ENCODE results near the gene AP1S1.

The AP1S1 gene

DNA sequence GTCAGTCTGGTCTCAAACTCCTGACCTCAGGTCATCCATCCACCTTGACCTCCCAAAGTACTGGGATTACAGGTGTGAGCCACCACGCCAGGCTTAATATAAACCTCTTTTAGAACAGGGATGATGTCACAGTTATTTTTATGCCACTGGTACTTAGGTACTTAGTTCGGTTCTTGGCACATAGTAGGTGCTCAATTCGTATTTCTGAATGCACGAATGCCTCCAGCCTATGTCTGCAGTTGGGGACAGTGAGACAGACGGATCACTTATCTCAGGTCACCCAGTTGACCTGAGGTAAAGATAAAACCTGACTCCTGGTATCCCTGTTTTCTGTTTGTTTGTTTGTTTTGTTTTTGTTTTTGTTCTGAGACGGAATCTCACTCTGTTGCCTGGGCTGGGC, 31.9 kb downstream of the AP1S1 start:
- TF ChIP-seq GABPA (IDR thresholded peaks at IDR 0.05; ENCODE audit: low read depth) (no peak), POLR2AphosphoS5 (IDR thresholded peaks at IDR 0.05; ENCODE audit: low read depth) (no peak), SPI1 (IDR thresholded peaks at IDR 0.05; ENCODE audit: borderline replicate concordance, low read depth) (no peak)
- TF ChIP-seq, protein P1, sequence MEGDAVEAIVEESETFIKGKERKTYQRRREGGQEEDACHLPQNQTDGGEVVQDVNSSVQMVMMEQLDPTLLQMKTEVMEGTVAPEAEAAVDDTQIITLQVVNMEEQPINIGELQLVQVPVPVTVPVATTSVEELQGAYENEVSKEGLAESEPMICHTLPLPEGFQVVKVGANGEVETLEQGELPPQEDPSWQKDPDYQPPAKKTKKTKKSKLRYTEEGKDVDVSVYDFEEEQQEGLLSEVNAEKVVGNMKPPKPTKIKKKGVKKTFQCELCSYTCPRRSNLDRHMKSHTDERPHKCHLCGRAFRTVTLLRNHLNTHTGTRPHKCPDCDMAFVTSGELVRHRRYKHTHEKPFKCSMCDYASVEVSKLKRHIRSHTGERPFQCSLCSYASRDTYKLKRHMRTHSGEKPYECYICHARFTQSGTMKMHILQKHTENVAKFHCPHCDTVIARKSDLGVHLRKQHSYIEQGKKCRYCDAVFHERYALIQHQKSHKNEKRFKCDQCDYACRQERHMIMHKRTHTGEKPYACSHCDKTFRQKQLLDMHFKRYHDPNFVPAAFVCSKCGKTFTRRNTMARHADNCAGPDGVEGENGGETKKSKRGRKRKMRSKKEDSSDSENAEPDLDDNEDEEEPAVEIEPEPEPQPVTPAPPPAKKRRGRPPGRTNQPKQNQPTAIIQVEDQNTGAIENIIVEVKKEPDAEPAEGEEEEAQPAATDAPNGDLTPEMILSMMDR (IDR thresholded peaks at IDR 0.05; ENCODE audit: insufficient read depth, low read length) = no peak
- TF ChIP-seq, protein P2, sequence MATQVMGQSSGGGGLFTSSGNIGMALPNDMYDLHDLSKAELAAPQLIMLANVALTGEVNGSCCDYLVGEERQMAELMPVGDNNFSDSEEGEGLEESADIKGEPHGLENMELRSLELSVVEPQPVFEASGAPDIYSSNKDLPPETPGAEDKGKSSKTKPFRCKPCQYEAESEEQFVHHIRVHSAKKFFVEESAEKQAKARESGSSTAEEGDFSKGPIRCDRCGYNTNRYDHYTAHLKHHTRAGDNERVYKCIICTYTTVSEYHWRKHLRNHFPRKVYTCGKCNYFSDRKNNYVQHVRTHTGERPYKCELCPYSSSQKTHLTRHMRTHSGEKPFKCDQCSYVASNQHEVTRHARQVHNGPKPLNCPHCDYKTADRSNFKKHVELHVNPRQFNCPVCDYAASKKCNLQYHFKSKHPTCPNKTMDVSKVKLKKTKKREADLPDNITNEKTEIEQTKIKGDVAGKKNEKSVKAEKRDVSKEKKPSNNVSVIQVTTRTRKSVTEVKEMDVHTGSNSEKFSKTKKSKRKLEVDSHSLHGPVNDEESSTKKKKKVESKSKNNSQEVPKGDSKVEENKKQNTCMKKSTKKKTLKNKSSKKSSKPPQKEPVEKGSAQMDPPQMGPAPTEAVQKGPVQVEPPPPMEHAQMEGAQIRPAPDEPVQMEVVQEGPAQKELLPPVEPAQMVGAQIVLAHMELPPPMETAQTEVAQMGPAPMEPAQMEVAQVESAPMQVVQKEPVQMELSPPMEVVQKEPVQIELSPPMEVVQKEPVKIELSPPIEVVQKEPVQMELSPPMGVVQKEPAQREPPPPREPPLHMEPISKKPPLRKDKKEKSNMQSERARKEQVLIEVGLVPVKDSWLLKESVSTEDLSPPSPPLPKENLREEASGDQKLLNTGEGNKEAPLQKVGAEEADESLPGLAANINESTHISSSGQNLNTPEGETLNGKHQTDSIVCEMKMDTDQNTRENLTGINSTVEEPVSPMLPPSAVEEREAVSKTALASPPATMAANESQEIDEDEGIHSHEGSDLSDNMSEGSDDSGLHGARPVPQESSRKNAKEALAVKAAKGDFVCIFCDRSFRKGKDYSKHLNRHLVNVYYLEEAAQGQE (IDR thresholded peaks at IDR 0.05; ENCODE audit: insufficient replicate concordance, low read depth) = no peak
- Histone ChIP-seq H3K27me3 (ENCODE audit: insufficient read depth, poor library complexity, severe bottlenecking) (peaks cover 7% of the 10 kb centered on the region), H3K27ac (replicated peaks) (no peak overlapping the region), H3K4me3 (replicated peaks; ENCODE audit: insufficient read depth, low read length) (no peak overlapping the region)
- DNase-seq (ENCODE audit: low read depth in 1 of 2, low spot score in 1 of 2) = no peak

DNA sequence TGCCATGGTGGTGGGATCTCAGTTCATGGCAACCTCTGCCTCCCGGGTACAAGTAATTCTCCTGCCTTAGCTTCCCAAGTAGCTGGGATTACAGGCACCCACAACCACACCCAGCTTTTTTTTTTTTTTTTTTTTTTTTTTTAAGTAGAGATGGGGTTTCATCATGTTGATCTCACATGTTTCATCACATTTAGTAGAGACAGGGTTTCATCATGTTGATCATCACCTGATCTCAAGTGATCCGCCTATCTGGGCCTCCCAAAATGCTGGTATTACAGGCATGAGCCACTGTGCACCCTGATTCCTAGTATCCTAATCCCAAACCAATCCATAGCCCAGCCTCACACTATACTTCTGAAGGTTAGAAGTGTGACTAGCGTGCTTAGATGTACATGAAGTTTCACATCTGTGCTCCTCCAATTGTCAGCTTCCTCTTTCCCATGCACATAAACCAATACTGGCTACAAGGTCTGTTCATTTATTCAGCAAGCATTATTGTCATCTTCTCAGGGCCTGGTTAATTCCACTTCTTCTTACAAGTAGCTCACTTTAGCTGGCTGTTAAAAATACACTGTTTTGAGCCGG, 32.7 kb downstream of the AP1S1 start:
- Histone ChIP-seq H3K27ac (replicated peaks) (peak overlapping the region; percentile 4; the same call in 1 of the 2 replicates), H3K4me3 (replicated peaks; ENCODE audit: insufficient read depth, low read length) (no peak overlapping the region), H3K27me3 (ENCODE audit: insufficient read depth, poor library complexity, severe bottlenecking) (peaks cover 3% of the 10 kb centered on the region)
- DNase-seq (ENCODE audit: low read depth in 1 of 2, low spot score in 1 of 2) = peak; percentile 71 to 81
- peak; percentile 70 for TF ChIP-seq SPI1 (IDR thresholded peaks at IDR 0.05; ENCODE audit: borderline replicate concordance, low read depth)
- TF ChIP-seq, protein P1 (IDR thresholded peaks at IDR 0.05; ENCODE audit: insufficient read depth, low read length) = no peak
- TF ChIP-seq, protein P2 (IDR thresholded peaks at IDR 0.05; ENCODE audit: insufficient replicate concordance, low read depth) = no peak
- no peak for TF ChIP-seq POLR2AphosphoS5 (IDR thresholded peaks at IDR 0.05; ENCODE audit: low read depth)
- no peak for TF ChIP-seq GABPA (IDR thresholded peaks at IDR 0.05; ENCODE audit: low read depth)

DNA sequence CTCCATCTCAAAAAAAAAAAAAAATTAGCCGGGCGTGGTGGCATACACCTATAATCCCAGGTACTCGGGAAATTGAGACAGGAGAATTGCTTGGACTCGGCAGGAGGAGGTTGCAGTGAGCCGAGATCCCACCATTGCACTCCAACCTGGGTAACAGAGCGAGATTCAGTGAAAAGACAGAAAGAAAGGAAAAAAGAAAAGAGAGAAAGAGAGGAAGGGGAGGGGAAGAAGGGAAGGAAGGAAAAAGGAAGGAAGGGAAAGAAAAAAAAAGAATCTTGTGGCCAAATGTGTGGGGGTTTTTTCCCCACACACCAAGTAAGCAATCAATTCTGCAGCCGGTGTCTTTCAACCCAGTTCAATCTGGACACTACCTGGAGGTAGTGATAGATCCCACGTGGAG, 34.8 kb downstream of the AP1S1 start:
- no peaks in the 10 kb centered on the region for H3K27me3 ChIP-seq (ENCODE audit: insufficient read depth, poor library complexity, severe bottlenecking)
- H3K27ac ChIP-seq (replicated peaks) = no peak overlapping the region
- no peak overlapping the region for H3K4me3 ChIP-seq (replicated peaks; ENCODE audit: insufficient read depth, low read length)
- no peak for DNase-seq (ENCODE audit: low read depth in 1 of 2, low spot score in 1 of 2)
- TF ChIP-seq, protein P2 (IDR thresholded peaks at IDR 0.05; ENCODE audit: insufficient replicate concordance, low read depth) = no peak
- TF ChIP-seq SPI1 (IDR thresholded peaks at IDR 0.05; ENCODE audit: borderline replicate concordance, low read depth) (no peak), POLR2AphosphoS5 (IDR thresholded peaks at IDR 0.05; ENCODE audit: low read depth) (no peak), GABPA (IDR thresholded peaks at IDR 0.05; ENCODE audit: low read depth) (no peak)
- TF ChIP-seq, protein P1 (IDR thresholded peaks at IDR 0.05; ENCODE audit: insufficient read depth, low read length) = no peak

Data from HL-60 (cell line).